A549 (cell line): Measurements from ENCODE around the gene IL12RB2.

Experiments
- ELK1 ChIP-seq: fragments of 150-350 bp; IDR thresholded peaks from 2 replicates; pipeline ENCODE4 v1.6.1; 2014; ENCODE audit warnings: low read depth, mild to moderate bottlenecking, low read length
- FOXS1 ChIP-seq: fragments of 250-450 bp; sonication (Bioruptor Pico); IDR thresholded peaks from 2 replicates; pipeline ENCODE4 v1.5.0; 2020; ENCODE audit warnings: mild to moderate bottlenecking, moderate library complexity
- MAFK ChIP-seq: fragments of 450-650 bp; IDR thresholded peaks from 2 replicates; pipeline ENCODE4 v1.6.1; 2014; ENCODE audit not compliant: partially characterized antibody
- PHF8 ChIP-seq: fragments of 200-600 bp; sonication (generic); IDR thresholded peaks from 2 replicates; pipeline ENCODE4 v1.6.1; 2016; ENCODE audit warnings: low read depth, mild to moderate bottlenecking, antibody characterized with exemption, moderate library complexity, borderline replicate concordance
- RCOR1 ChIP-seq: fragments of 150-350 bp; IDR thresholded peaks from 2 replicates; pipeline ENCODE4 v1.6.1; 2014; ENCODE audit warnings: antibody characterized with exemption, low read length, low read depth
- SMC3 ChIP-seq: fragments of >200 bp; sonication (Bioruptor Twin); formaldehyde crosslinking; IDR thresholded peaks from 3 replicates; pipeline ENCODE4 v1.6.1; 2018; ENCODE audit warnings: inconsistent platforms
- ZSCAN20 ChIP-seq: fragments of 250-450 bp; sonication (Bioruptor Pico); IDR thresholded peaks from 2 replicates; pipeline ENCODE4 v1.8.0; 2022; ENCODE audit warnings: mild to moderate bottlenecking, moderate library complexity
- TF ChIP-seq, protein P1 (sequence below): fragments of >200 bp; sonication (Bioruptor Twin); formaldehyde crosslinking; IDR thresholded peaks from 3 replicates; pipeline ENCODE4 v1.5.1; 2016
- TF ChIP-seq, protein P2 (sequence below): fragments of 250-450 bp; sonication (Bioruptor Pico); IDR thresholded peaks from 2 replicates; pipeline ENCODE4 v1.5.0; 2021; ENCODE audit warnings: mild to moderate bottlenecking, moderate library complexity, borderline replicate concordance

DNA sequence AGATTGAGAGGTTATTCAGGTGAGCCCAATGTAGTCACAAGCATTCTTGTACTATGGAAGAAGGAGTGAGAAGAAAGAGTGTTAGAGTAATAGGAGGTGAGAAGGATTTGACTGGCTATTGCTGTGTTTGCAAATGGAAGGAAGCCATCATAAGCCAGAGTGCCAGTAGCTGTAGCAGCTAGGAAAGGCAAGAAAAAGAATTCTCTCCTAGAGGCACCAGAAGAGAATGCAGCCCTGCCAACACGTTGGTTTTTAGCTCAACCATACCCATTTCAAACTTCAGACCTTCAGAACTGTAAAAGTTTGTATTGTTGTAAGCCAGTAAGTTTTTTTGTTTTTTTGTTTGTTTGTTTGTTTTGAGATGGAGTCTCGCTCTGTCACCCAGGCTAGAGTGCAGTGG is 8.9 kb upstream of the IL12RB2 start:
- TF ChIP-seq, protein P1, sequence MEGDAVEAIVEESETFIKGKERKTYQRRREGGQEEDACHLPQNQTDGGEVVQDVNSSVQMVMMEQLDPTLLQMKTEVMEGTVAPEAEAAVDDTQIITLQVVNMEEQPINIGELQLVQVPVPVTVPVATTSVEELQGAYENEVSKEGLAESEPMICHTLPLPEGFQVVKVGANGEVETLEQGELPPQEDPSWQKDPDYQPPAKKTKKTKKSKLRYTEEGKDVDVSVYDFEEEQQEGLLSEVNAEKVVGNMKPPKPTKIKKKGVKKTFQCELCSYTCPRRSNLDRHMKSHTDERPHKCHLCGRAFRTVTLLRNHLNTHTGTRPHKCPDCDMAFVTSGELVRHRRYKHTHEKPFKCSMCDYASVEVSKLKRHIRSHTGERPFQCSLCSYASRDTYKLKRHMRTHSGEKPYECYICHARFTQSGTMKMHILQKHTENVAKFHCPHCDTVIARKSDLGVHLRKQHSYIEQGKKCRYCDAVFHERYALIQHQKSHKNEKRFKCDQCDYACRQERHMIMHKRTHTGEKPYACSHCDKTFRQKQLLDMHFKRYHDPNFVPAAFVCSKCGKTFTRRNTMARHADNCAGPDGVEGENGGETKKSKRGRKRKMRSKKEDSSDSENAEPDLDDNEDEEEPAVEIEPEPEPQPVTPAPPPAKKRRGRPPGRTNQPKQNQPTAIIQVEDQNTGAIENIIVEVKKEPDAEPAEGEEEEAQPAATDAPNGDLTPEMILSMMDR = no peak
- TF ChIP-seq MAFK (no peak), ELK1 (no peak), SMC3 (no peak), RCOR1 (no peak), PHF8 (no peak), FOXS1 (CRISPR knock-in tag) (no peak), ZSCAN20 (CRISPR knock-in tag) (no peak)
- TF ChIP-seq, protein P2, sequence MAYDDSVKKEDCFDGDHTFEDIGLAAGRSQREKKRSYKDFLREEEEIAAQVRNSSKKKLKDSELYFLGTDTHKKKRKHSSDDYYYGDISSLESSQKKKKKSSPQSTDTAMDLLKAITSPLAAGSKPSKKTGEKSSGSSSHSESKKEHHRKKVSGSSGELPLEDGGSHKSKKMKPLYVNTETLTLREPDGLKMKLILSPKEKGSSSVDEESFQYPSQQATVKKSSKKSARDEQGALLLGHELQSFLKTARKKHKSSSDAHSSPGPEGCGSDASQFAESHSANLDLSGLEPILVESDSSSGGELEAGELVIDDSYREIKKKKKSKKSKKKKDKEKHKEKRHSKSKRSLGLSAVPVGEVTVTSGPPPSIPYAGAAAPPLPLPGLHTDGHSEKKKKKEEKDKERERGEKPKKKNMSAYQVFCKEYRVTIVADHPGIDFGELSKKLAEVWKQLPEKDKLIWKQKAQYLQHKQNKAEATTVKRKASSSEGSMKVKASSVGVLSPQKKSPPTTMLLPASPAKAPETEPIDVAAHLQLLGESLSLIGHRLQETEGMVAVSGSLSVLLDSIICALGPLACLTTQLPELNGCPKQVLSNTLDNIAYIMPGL = no peak
